T-helper 2 cell treated with Interferon-gamma antibody and Interleukin-4, amounts not matched to agents 5 μg/mL and 100 μg/mL, for 36 hours (primary cell): ENCODE results near the gene CCDC74A.
"Not testable (repeated sequence)": the region's sequence is repeated elsewhere in the genome, so short reads cannot be mapped to it uniquely, and the experiment has no call there.

Source experiments
- DNase-seq: peaks from one replicate; pipeline ENCODE4 v3.0.0; 2021; ENCODE audit warnings: low spot score
- H3K27ac Mint-ChIP-seq: one replicate; pipeline ENCODE4 v1.8.0; 2021; ENCODE audit warnings: mild to moderate bottlenecking, mixed read lengths
- H3K27me3 Mint-ChIP-seq: one replicate; pipeline ENCODE4 v1.8.0; 2021; ENCODE audit warnings: low read depth, mixed read lengths
- H3K36me3 Mint-ChIP-seq: one replicate; pipeline ENCODE4 v1.8.0; 2021; ENCODE audit warnings: low read depth, mixed read lengths
- H3K4me1 Mint-ChIP-seq: one replicate; pipeline ENCODE4 v1.8.0; 2021; ENCODE audit warnings: low read depth, mixed read lengths
- H3K4me3 Mint-ChIP-seq: one replicate; pipeline ENCODE4 v1.8.0; 2022; ENCODE audit warnings: mild to moderate bottlenecking, moderate library complexity, mixed read lengths
- H3K9me3 Mint-ChIP-seq: one replicate; pipeline ENCODE4 v1.8.0; 2021; ENCODE audit warnings: mixed read lengths

Gene CCDC74A

GRCh38 chr2:131544006-131544812 lies 16.5 kb downstream of the CCDC74A start:
- H3K4me1 Mint-ChIP-seq, H3K9me3 Mint-ChIP-seq, H3K4me3 Mint-ChIP-seq, H3K27ac Mint-ChIP-seq, DNase-seq, H3K36me3 Mint-ChIP-seq: not testable (repeated sequence)
- H3K27me3 Mint-ChIP-seq = peaks cover 19% of the 10 kb centered on the region

- DNase-seq, H3K27ac Mint-ChIP-seq, H3K36me3 Mint-ChIP-seq, H3K9me3 Mint-ChIP-seq, H3K4me3 Mint-ChIP-seq, H3K4me1 Mint-ChIP-seq: not testable (repeated sequence)
- peaks cover 21% of the 10 kb centered on the region for H3K27me3 Mint-ChIP-seq
Measured at GRCh38 chr2:131544813-131545165, 17.1 kb downstream of the CCDC74A start.

- no peaks in the 10 kb centered on the region for H3K9me3 Mint-ChIP-seq
Measured at GRCh38 chr2:131552871-131553270, 25.2 kb downstream of the CCDC74A start.

GRCh38 chr2:131556998-131557397 lies 29.3 kb downstream of the CCDC74A start:
- H3K27ac Mint-ChIP-seq = no peak overlapping the region
- H3K36me3 Mint-ChIP-seq = no peaks in the 10 kb centered on the region
- peaks cover 20% of the 10 kb centered on the region for H3K27me3 Mint-ChIP-seq
- no peaks in the 10 kb centered on the region for H3K9me3 Mint-ChIP-seq
- H3K4me3 Mint-ChIP-seq = no peak overlapping the region
- H3K4me1 Mint-ChIP-seq = no peaks in the 10 kb centered on the region
- DNase-seq = no peak

More at GRCh38 chr2:131552871-131553270, 25.2 kb downstream of the CCDC74A start:
- no peak for DNase-seq
- Mint-ChIP-seq H3K4me1 (no peaks in the 10 kb centered on the region), H3K4me3 (no peak overlapping the region), H3K27me3 (peaks cover 14% of the 10 kb centered on the region), H3K36me3 (no peaks in the 10 kb centered on the region), H3K27ac (no peak overlapping the region)

- H3K4me3 Mint-ChIP-seq = no peak overlapping the region
- no peaks in the 10 kb centered on the region for H3K36me3 Mint-ChIP-seq
- H3K9me3 Mint-ChIP-seq = no peaks in the 10 kb centered on the region
- H3K27me3 Mint-ChIP-seq = peaks cover 20% of the 10 kb centered on the region
- H3K27ac Mint-ChIP-seq = no peak overlapping the region
- H3K4me1 Mint-ChIP-seq = no peaks in the 10 kb centered on the region
- DNase-seq = no peak
Measured at GRCh38 chr2:131557558-131558321, 30.1 kb downstream of the CCDC74A start.

- H3K4me1 Mint-ChIP-seq = no peaks in the 10 kb centered on the region
Measured at GRCh38 chr2:131566371-131566770, 38.7 kb downstream of the CCDC74A start.

GRCh38 chr2:131567891-131568290 lies 40.2 kb downstream of the CCDC74A start:
- Mint-ChIP-seq H3K9me3 (no peaks in the 10 kb centered on the region), H3K27me3 (peaks cover 15% of the 10 kb centered on the region), H3K4me1 (no peaks in the 10 kb centered on the region), H3K4me3 (no peak overlapping the region), H3K27ac (no peak overlapping the region), H3K36me3 (no peaks in the 10 kb centered on the region)
- DNase-seq = no peak

More at GRCh38 chr2:131566371-131566770, 38.7 kb downstream of the CCDC74A start:
- no peak for DNase-seq
- Mint-ChIP-seq H3K27me3 (peaks cover 19% of the 10 kb centered on the region), H3K36me3 (no peaks in the 10 kb centered on the region), H3K9me3 (no peaks in the 10 kb centered on the region), H3K4me3 (no peak overlapping the region), H3K27ac (no peak overlapping the region)

- not testable (repeated sequence) for H3K4me1 Mint-ChIP-seq, H3K36me3 Mint-ChIP-seq, DNase-seq, H3K4me3 Mint-ChIP-seq, H3K9me3 Mint-ChIP-seq, H3K27ac Mint-ChIP-seq
- peaks cover 16% of the 10 kb centered on the region for H3K27me3 Mint-ChIP-seq
Measured at GRCh38 chr2:131568401-131568800, 40.7 kb downstream of the CCDC74A start.

- H3K36me3 Mint-ChIP-seq = no peaks in the 10 kb centered on the region
- H3K27me3 Mint-ChIP-seq = peaks cover 10% of the 10 kb centered on the region
- H3K4me1 Mint-ChIP-seq = no peaks in the 10 kb centered on the region
- H3K27ac Mint-ChIP-seq = no peak overlapping the region
- H3K4me3 Mint-ChIP-seq = no peak overlapping the region
- no peak for DNase-seq
- H3K9me3 Mint-ChIP-seq = no peaks in the 10 kb centered on the region
Measured at GRCh38 chr2:131572175-131572574, 44.5 kb downstream of the CCDC74A start.

GRCh38 chr2:131577812-131578211 lies 50.1 kb downstream of the CCDC74A start:
- DNase-seq = no peak
- H3K27me3 Mint-ChIP-seq = peaks cover 12% of the 10 kb centered on the region
- H3K4me3 Mint-ChIP-seq = no peak overlapping the region
- H3K27ac Mint-ChIP-seq = no peak overlapping the region
- no peaks in the 10 kb centered on the region for H3K36me3 Mint-ChIP-seq
- no peaks in the 10 kb centered on the region for H3K4me1 Mint-ChIP-seq
- no peaks in the 10 kb centered on the region for H3K9me3 Mint-ChIP-seq

GRCh38 chr2:131580187-131580586 lies 52.5 kb downstream of the CCDC74A start:
- Mint-ChIP-seq H3K27me3 (peaks cover 11% of the 10 kb centered on the region), H3K27ac (no peak overlapping the region), H3K9me3 (no peaks in the 10 kb centered on the region), H3K4me3 (no peak overlapping the region), H3K36me3 (no peaks in the 10 kb centered on the region), H3K4me1 (no peaks in the 10 kb centered on the region)
- DNase-seq = no peak
